Activated effector memory CD4-positive, alpha-beta T cell treated with anti-CD3 and anti-CD28 coated beads, Interleukin-2, amount 50 U/mL, for 16 hours (primary cell): ENCODE measurements around the gene UTP18.
"Not testable (repeated sequence)": the region's sequence is repeated elsewhere in the genome, so short reads cannot be mapped to it uniquely, and the experiment has no call there.

ENCODE experiments used
- DNase-seq: peaks from one replicate; pipeline ENCODE4 v3.0.0-alpha.2; 2020

Gene UTP18

GRCh38 chr17:51259564-51260236, 646 bp upstream of the UTP18 start, which contains the start of gene MBTD1:
MBTD1 (minus strand) TSS chr17:51260049; CDS start chr17:51225161, 34,888 bp downstream.
- peak; percentile 98 for DNase-seq

GRCh38 chr17:51261024-51261963, 948 bp downstream of the UTP18 start:
- no peak for DNase-seq

GRCh38 chr17:51263006-51263405, 2.7 kb downstream of the UTP18 start:
- no peak for DNase-seq

GRCh38 chr17:51264466-51264865, 4.1 kb downstream of the UTP18 start:
- DNase-seq: not testable (repeated sequence)

- DNase-seq: no peak
Observed at GRCh38 chr17:51269991-51270390, 9.6 kb downstream of the UTP18 start.

GRCh38 chr17:51270636-51271035, 10.3 kb downstream of the UTP18 start:
- DNase-seq: no peak

- DNase-seq: no peak
Observed at GRCh38 chr17:51272812-51273211, 12.5 kb downstream of the UTP18 start.

GRCh38 chr17:51275381-51275780, 15.0 kb downstream of the UTP18 start:
- DNase-seq: no peak

GRCh38 chr17:51279183-51279582, 18.8 kb downstream of the UTP18 start:
- DNase-seq: no peak

GRCh38 chr17:51287412-51287811, 27.1 kb downstream of the UTP18 start:
- DNase-seq: no peak

GRCh38 chr17:51289696-51290111, 29.4 kb downstream of the UTP18 start:
- DNase-seq: no peak

- DNase-seq: not testable (repeated sequence)
Observed at GRCh38 chr17:51294338-51294737, 34.0 kb downstream of the UTP18 start.

GRCh38 chr17:51298508-51299371, 38.4 kb downstream of the UTP18 start:
- no peak for DNase-seq

GRCh38 chr17:51299859-51300258, 39.5 kb downstream of the UTP18 start:
- no peak for DNase-seq

GRCh38 chr17:51305182-51305581, 44.8 kb downstream of the UTP18 start:
- DNase-seq: no peak

GRCh38 chr17:51312003-51312402, 51.7 kb downstream of the UTP18 start:
- DNase-seq: not testable (repeated sequence)

GRCh38 chr17:51319186-51319585, 58.8 kb downstream of the UTP18 start:
- DNase-seq: no peak

- no peak for DNase-seq
Observed at GRCh38 chr17:51322390-51323029, 62.2 kb downstream of the UTP18 start.

- DNase-seq: no peak
Observed at GRCh38 chr17:51325471-51325870, 65.1 kb downstream of the UTP18 start.

- not testable (repeated sequence) for DNase-seq
Observed at GRCh38 chr17:51330861-51331503, 70.6 kb downstream of the UTP18 start.

- DNase-seq: no peak
Observed at GRCh38 chr17:51335006-51335590, 74.8 kb downstream of the UTP18 start.
